NCI-H510A treated with DMSO at 0.1 percent for 48 hours (cell line): ENCODE measurements around the gene TAF10.

Experiments used
- DNase-seq: peaks from one replicate; lab custom pipeline; 2025; lab: John Stamatoyannopoulos, UW

Gene TAF10

DNA sequence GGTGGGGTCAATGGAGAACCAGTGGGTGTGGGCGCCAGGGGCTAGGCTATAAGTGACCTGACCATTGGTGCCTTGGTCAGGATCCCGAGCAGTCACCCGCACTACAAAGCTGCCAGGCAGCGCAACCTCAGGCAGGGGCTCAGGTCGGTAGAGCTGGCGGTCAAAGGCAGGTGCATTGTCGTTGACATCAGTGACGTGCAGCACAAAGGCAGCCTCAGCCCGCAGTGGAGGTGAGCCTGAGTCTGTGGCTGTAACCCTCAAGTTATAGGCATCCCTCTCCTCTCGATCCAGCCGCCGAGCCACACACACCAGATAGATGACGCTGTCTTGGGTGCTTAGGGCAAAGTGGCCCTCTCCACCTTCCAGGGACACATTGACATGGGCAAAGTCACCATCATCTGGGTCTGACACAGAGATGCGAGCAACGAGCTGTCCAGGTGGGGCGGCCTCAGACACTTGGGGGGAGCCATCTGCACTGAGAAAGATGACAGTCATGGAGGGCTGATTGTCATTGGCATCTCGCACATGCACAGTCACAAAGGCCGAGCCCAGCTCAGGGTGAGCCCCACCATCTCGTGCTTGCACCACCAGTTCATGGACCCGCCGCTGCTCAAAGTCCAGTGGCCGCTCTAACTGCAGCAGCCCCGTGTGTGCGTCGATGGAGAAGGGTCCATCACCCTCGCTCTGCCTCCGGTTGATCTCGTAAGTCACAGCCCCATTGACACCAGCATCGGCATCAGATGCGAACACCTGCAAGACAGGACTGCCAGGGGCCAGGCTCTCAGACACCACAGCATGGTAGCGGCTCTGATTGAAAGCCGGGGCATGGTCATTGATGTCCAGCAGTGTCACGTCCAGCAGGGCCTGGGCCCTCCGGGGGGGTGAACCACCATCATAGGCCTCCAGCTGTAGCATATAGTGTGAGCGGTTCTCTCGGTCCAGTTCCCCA, 28.3 kb upstream of the TAF10 start:
- DNase-seq, result no peak

DNA sequence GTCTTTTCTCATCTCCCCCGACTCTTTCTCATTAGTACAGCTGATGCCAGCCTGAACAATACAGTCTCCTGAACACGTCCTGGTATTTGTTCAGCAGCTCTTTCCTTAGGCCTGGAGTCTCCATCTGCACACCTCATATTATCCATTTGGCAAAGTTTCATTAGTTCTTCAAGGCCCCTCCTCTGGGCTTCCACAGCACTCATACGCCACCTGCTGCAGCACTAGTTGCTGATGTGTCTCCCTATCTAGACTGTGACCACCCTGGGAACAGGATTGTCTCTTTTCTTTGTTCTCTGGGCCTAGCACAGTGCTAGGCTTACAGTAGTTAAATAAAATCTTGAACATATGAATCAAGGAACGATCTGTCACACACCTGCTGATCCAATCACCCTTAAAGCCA, 26.4 kb upstream of the TAF10 start:
- no peak for DNase-seq

- DNase-seq, result no peak
Measured at GRCh38 chr11:6637871-6638270, 25.9 kb upstream of the TAF10 start.

GRCh38 chr11:6636480-6636879, 24.5 kb upstream of the TAF10 start:
- no peak for DNase-seq

DNA sequence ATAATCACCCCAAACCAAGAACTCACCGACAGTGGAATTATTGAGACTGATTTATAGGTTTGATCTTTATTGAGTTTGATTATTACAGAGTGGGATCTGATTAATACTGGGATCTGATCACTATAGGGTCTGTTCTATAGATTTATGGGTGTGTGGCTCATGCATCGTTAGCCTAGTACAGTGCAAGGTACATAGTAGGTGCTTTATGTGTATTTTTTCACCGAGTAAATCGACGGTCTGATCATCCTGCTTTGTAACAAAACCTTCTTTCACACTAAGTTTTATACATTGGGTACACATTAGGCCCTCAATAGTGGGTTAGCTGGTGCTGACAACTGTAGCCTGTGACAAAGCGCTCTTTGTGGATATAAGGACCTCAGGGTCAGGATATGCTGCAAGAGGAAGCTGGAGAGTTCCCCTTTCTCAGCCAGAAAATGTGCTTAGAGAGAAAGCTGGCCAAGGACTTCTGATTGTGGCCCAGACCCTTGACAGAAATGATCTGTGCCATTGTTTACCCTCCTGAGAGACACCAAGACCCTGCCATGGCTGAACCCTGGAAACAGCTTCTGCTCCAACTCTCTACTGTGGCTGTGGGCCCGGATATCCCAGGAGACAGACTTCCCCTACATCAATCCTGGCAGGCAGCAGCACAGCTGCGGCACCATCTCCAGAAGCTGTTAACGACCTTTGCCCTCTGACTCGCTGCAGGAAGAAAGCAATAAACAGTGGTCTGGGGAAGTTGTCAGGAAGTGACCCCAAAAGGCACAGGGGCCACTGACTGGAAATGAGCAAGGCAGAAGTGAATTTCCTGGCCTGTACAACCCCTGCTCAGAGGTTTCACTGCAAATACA, 23.3 kb upstream of the TAF10 start:
- DNase-seq, result no peak

GRCh38 chr11:6634534-6634933, 22.5 kb upstream of the TAF10 start:
- no peak for DNase-seq

DNA sequence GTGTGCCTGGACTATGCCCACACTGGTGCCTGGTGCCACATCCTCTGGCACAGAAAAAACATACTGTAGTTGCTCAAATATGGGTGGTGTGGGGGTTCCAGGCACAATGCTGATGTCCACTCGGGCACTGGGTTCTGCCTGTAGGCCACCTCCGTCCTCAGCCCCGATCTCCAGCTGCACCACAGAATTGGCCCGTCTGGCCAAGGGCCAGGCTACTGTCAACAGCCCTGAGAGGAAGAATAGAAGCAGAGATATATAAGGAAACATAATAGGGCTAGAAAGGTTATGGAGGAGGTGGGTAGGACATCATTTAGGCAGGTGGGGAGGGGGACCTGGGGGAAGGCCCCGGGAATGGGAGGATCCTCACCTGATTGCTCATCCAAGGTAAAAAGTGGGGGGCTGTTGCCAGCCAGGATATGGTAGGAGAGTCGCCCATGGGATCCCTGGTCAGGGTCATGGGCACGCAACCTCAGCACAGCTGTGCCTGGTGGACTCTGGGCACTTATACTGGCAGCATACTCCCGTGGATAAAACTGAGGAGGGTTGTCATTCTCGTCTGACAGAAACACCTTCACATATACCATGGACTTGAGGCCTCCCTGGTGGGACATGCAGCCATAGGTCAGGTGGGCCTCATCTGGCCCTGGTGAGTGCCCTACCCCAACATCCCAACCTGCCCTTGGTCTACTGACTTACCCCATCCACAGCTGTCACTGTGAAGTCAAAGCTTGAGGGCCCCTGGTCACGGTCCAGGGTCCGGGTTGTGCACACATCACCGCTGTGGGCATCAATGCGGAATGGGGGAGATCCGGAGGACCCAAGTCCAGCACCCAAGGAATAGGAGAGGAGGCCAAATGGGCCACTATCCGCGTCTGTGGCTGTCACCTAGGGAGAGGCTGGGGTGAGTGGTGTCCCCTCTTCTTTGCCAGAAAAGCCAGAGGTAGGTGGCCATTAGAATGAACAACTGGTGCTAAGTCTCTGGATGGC, 21.7 kb upstream of the TAF10 start:
- no peak for DNase-seq

DNA sequence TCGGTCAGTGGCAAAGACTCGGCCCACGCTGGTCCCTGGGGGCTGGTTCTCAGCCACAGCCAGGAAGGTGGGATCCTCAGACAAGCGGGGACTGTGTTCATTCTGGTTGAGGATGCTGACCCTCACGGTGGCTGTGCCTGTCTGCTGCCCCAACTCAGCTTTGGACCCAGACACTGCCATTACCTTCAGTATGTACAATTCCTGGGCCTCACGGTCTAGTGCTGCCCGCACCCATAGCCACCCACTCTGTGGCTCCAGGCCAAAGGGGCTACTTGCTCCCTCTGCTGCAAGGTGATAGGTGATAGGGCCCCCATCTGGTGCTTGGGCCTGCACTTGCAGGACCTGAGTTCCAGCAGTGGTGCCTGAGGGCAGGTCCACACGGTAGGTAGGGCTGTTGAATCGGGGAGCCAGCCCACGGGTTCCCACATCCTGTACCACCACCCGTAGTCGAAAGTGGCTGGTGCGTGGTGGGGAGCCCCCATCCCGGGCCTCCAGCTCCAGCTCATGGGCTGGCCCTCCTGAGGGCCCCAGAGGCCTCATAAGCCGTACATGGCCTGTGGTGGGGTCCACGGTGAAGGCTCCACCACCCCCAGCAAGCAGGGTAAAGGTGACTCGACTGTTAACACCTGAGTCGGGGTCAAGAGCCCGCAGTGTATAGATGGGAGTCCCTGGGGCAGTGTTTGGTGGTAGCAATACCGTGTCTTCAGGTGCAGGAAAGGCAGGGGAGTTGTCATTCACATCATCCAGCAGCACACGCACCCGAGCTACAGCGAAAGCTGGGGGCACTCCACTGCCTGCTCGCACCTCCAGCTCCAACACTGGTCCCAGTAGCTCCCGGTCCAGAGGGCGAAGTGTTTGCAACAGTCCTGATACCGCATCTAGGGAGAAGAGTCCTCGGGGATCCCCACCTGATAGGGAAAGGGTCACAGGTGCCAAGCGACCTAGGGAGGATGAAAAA, 20.4 kb upstream of the TAF10 start:
- no peak for DNase-seq

DNA sequence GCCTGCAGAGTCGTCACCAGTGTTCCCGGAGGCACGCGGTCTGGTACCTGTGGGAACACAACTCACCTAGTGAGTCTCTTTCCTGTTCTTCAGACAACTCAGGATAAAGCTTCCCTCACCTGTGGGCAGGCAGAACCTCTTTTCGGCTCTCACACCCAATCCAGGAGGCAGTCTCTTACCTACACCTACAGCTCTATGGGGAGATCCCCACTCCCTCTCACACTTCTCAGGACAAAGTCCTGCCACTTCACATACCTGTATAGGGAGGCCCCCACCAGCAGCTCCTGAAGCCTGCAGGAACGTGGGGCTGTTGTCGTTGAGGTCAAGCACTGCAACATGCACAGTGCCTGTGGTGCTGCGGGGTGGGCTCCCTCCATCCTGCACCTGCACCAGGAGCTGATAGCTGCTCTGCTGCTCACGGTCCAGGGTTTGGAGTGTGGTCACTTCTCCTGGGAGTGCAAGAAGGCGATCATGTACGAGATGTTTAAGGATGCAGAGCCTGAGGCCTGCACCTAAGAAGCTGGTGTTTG, 19.4 kb upstream of the TAF10 start:
- DNase-seq, result no peak

- DNase-seq, result no peak
Measured at GRCh38 chr11:6630632-6631291, 18.7 kb upstream of the TAF10 start.

GRCh38 chr11:6629892-6630631, 18.0 kb upstream of the TAF10 start:
- peak; percentile 30 for DNase-seq

DNA sequence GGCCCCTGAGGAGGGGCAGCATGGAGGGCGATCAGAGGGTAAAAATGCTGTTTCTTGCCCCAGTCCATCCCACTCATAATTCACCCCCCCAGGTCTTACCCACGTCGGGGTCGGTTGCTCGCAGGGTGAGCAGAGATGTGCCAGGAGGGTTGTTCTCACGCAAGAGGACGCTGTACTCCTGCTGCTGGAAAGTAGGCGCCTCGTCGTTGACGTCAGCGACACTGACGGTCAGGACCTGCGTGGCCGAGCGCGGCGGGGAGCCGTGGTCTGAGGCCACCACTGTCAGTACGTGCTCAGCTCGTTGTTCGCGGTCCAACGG, 17.5 kb upstream of the TAF10 start:
- DNase-seq, result no peak

- DNase-seq, result no peak
Measured at GRCh38 chr11:6628526-6628925, 16.5 kb upstream of the TAF10 start.

DNA sequence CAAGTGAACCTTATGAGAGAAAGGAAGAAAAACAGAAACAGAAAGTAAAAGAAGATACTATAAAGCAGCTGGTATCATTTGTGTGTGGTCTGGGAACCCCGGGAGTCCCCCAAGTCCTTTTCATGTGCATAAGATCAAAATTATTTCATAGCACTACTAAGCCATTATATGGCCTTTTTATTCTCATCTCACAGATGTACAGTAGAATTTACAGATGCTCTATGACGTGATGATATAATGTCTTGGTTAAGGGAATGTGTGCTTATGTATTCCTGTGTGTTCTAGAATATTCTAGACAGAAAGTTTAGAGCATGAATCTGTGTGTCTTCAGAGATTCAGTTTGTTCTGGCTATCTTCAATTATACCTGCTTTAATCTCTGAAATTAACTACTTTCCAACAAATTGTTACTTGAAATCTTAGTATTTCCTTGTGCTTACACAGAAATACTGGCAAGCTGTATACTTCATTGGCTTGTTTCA, 15.8 kb upstream of the TAF10 start:
- DNase-seq, result no peak

DNA sequence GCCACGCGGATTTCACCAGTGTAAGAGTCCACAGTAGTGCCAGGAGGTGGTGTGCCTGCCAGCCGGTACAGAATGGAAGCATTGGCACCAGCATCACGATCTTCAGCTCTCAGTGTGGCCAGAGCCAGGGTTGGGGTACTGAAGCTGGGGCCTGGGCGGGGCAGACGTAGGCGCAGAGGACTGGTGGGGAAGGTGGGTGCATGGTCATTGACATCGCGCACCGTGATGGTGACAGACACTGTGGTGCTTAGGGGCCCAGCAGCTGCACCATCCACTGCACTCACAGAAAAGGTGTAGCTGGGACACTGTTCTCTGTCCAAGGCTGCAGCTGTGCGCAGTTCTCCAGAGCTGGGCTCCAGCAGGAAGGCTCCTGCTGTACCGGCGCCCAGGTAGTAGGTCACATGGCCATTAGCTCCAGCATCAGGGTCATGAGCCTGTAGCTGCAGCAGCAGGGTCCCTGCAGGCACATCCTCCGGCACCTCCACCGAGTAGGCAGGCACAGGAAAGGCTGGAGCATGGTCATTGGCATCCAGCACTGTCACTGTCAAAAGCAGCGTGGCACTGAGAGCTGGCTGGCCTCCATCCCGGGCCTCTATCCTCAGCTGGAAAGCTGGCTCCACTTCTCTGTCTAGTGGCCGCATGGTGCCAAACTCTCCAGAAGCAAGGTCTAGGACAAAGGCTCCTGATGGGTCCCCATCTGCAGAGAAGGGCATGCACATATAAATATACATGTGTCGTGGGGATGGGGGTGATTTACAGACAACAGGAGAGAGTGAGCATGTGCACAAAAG, 15.2 kb upstream of the TAF10 start:
- DNase-seq, result no peak

GRCh38 chr11:6625832-6626420, 13.9 kb upstream of the TAF10 start:
- no peak for DNase-seq

DNA sequence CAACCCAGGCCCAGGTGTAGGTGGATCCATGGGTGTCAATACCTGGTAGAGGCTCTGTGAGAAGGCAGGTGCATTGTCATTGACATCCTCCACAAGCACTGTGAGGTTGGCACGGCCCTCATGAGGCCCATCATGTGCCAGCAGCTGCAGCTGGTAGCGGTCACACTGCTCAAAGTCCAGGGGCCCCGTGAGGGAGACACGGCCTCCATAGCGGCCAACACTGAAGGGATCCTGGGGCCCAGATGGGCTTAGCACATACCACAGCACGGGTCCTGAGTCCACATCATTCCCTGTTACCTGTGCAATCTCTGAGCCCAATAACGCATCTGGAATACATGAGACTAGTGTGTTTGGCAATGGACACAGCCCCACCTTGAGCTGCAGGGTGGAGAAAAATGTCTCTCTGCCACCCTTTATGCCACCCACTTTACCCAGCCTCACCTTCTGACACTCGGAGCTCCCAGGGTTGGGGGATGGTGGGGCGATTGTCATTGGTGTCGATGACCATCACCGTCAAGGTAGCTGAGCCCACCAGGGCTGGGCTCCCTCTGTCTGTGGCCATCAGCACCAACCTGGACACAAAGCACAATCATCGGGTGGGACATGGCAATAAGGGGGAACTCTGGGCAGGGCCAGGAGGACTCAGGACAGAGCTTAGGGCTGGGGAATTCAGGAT, 13.3 kb upstream of the TAF10 start:
- DNase-seq, result no peak
